ENCODE data around the gene TWNK.

GRCh38 chr10:100965820-100966219 lies 21.5 kb upstream of the TWNK start:
- TF ChIP-seq CTCF (IDR thresholded peaks at IDR 0.05) (no peak), TEAD1 (CRISPR knock-in tag; IDR thresholded peaks at IDR 0.05) (no peak), MAX (CRISPR knock-in tag; IDR thresholded peaks at IDR 0.05) (no peak)
